ENCODE results near the gene HOMER2. TPM values are rescaled to one million over a fixed set of nuclear protein-coding genes. Genes with fewer than 3 reads are reported as not detected.

HOMER2 gene
- polyA plus RNA-seq, 1 experiment, result 1.1 TPM

- H3K4me3 ChIP-seq (ENCODE audit: low read depth, low read length), result no peak overlapping the region
- no peaks in the 10 kb centered on the region for H3K9me3 ChIP-seq (ENCODE audit: control insufficient read depth, insufficient read depth, low read length)
- ChIA-PET CTCF (no interaction called here), POLR2A (no interaction called here)
- no peak for TF ChIP-seq CTCF (IDR thresholded peaks at IDR 0.05; ENCODE audit: low read depth, low read length)
- no peak for DNase-seq (ENCODE audit: low read depth, low spot score)
- peaks cover 16% of the 10 kb centered on the region for H3K27me3 ChIP-seq (ENCODE audit: control insufficient read depth, insufficient read depth, low read length)
- no peak overlapping the region for H3K27ac ChIP-seq (ENCODE audit: low read depth, low read length)
Observed at GRCh38 chr15:82804575-82804949, 148.0 kb downstream of the HOMER2 start.

GRCh38 chr15:82803793-82804574 lies 148.5 kb downstream of the HOMER2 start:
- ChIA-PET CTCF (no interaction called here), POLR2A (no interaction called here)
- H3K4me3 ChIP-seq (ENCODE audit: low read depth, low read length), result no peak overlapping the region
- H3K27me3 ChIP-seq (ENCODE audit: control insufficient read depth, insufficient read depth, low read length), result peaks cover 21% of the 10 kb centered on the region
- H3K27ac ChIP-seq (ENCODE audit: low read depth, low read length), result no peak overlapping the region
- no peak for TF ChIP-seq CTCF (IDR thresholded peaks at IDR 0.05; ENCODE audit: low read depth, low read length)
- no peaks in the 10 kb centered on the region for H3K9me3 ChIP-seq (ENCODE audit: control insufficient read depth, insufficient read depth, low read length)
- DNase-seq (ENCODE audit: low read depth, low spot score), result no peak

- Histone ChIP-seq H3K27me3 (ENCODE audit: control insufficient read depth, insufficient read depth, low read length) (peaks cover 23% of the 10 kb centered on the region), H3K4me3 (ENCODE audit: low read depth, low read length) (no peak overlapping the region), H3K27ac (ENCODE audit: low read depth, low read length) (no peak overlapping the region), H3K9me3 (ENCODE audit: control insufficient read depth, insufficient read depth, low read length) (no peaks in the 10 kb centered on the region)
- DNase-seq (ENCODE audit: low read depth, low spot score), result no peak
- POLR2A ChIA-PET, result no interaction called here
- CTCF ChIA-PET, result no interaction called here
- no peak for TF ChIP-seq CTCF (IDR thresholded peaks at IDR 0.05; ENCODE audit: low read depth, low read length)
Observed at GRCh38 chr15:82802497-82802896, 150.0 kb downstream of the HOMER2 start.

- H3K27ac ChIP-seq (ENCODE audit: low read depth, low read length), result no peak overlapping the region
- no peaks in the 10 kb centered on the region for H3K9me3 ChIP-seq (ENCODE audit: control insufficient read depth, insufficient read depth, low read length)
- no peak overlapping the region for H3K4me3 ChIP-seq (ENCODE audit: low read depth, low read length)
- ChIA-PET CTCF (no interaction called here), POLR2A (no interaction called here)
- no peak for DNase-seq (ENCODE audit: low read depth, low spot score)
- H3K27me3 ChIP-seq (ENCODE audit: control insufficient read depth, insufficient read depth, low read length), result peaks cover 25% of the 10 kb centered on the region
- no peak for TF ChIP-seq CTCF (IDR thresholded peaks at IDR 0.05; ENCODE audit: low read depth, low read length)
Observed at GRCh38 chr15:82799183-82799841, 153.2 kb downstream of the HOMER2 start.

Other genes with a start within 250 kb of the HOMER2 start
- 0.22 and 0.43 TPM in 2 replicates for gene AP3B2, start 242.8 kb downstream of the HOMER2 start, polyA plus RNA-seq (2011; rRNA removed)
- gene FSD2, start 146.7 kb downstream of the HOMER2 start, polyA plus RNA-seq (2011; rRNA removed), result not detected in 2 replicates
- 3.1 and 3.6 TPM in 2 replicates for gene WHAMM, start 143.1 kb downstream of the HOMER2 start, polyA plus RNA-seq (2011; rRNA removed)
- gene RAMAC, start 33.5 kb upstream of the HOMER2 start, polyA plus RNA-seq (2011; rRNA removed), result 29.4 and 37.4 TPM in 2 replicates
- gene C15orf40, start 58.9 kb upstream of the HOMER2 start, polyA plus RNA-seq (2011; rRNA removed), result 16.7 and 17.3 TPM in 2 replicates
- gene BTBD1, start 114.5 kb upstream of the HOMER2 start, polyA plus RNA-seq (2011; rRNA removed), result 89.8 and 113 TPM in 2 replicates
- gene TM6SF1, start 154.9 kb upstream of the HOMER2 start, polyA plus RNA-seq (2011; rRNA removed), result 11.5 and 15.1 TPM in 2 replicates